ENCODE measurements around the gene TBL1X. TPM values are rescaled to one million over a fixed set of nuclear protein-coding genes. Genes with fewer than 3 reads are reported as not detected.

Gene TBL1X
- total RNA-seq, 1 experiment from 2014 or later: 31.9 TPM

DNA sequence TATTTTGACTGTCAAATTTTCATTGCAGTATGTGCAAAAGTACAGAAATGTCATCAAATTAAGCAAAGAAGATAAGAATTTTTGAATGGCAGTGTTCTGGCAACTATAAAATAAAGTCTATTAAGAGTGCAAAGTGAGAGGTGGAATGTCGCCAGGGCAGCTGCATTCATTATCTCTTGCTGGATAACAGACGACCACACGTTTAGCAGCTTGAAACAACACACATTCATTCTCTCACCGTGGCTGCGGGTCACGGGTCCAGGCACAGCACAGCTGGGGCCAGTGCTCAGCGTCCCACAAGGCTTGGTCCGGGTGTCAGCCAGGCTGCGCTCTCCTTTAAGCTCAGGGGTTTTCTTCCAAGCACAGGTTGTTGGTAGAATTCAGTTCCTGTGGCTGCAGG, 186.9 kb downstream of the TBL1X start:
- Histone ChIP-seq H3K36me3 (ENCODE audit: low read depth, low read length) (peaks cover 15% of the 10 kb centered on the region; the same call in 1 of the 2 replicates), H3K4me2 (ENCODE audit: low read length) (no peak overlapping the region), H3K79me2 (ENCODE audit: low read length) (0 out of 2 replicates have a peak, but pooled peaks cover 3% of the 10 kb centered on the region), H3K27ac (ENCODE audit: low read length) (no peak overlapping the region), H3K9me2 (replicated peaks; ENCODE audit: low read length) (no peaks in the 10 kb centered on the region), H3K4me3 (ENCODE audit: low read length) (no peak overlapping the region), H3F3A (ENCODE audit: low read length, unreplicated experiment) (no peaks in the 10 kb centered on the region), H4K20me1 (ENCODE audit: low read length) (no peaks in the 10 kb centered on the region), H3K9ac (ENCODE audit: low read length) (no peak overlapping the region), H2AFZ (ENCODE audit: low read length) (no peak overlapping the region), H3K9me3 (ENCODE audit: low read length) (no peaks in the 10 kb centered on the region), H3K27me3 (ENCODE audit: low read length) (no peaks in the 10 kb centered on the region), H3K4me1 (ENCODE audit: insufficient read depth, low read length) (peaks cover 7% of the 10 kb centered on the region)
- ChIA-PET CTCF (no interaction called here), POLR2A (ENCODE audit: unreplicated experiment) (no interaction called here)
- intact Hi-C loops (cut with micrococcal nuclease): no loop called here
- DNase-seq: no peak
- ATAC-seq: no peak
- BruUV-seq (replicated peaks): no TSS peak
- no peak for TF ChIP-seq EZH2 (IDR thresholded peaks at IDR 0.05; ENCODE audit: low read length, unreplicated experiment)
- no peak for TF ChIP-seq EZH2phosphoT487 (IDR thresholded peaks at IDR 0.05; ENCODE audit: borderline replicate concordance, low read length)

DNA sequence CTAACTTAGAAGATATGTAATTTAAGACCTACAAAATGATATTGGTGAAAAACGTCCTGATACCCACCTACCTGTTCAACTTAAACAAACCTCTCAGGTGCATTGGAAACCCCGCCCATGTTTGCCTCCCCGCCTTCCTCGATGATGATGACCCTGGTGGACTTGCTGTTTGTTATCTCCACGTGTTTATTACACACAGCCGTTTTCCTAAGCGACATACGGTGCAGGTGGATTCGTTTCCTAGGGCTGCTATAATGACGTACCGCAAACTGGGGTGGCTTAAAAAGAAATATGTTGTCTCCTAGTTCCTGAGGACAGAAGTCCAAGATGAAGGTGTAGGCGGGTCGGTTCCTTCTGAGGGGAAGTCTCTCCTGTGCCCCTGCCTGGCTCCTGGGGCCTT, 190.1 kb downstream of the TBL1X start:
- no TSS peak for BruUV-seq (replicated peaks)
- Histone ChIP-seq H2AFZ (ENCODE audit: low read length) (no peak overlapping the region), H3K9me2 (replicated peaks; ENCODE audit: low read length) (no peaks in the 10 kb centered on the region), H3K27me3 (ENCODE audit: low read length) (no peaks in the 10 kb centered on the region), H3K9me3 (ENCODE audit: low read length) (no peaks in the 10 kb centered on the region), H3K27ac (ENCODE audit: low read length) (no peak overlapping the region), H3K4me1 (ENCODE audit: insufficient read depth, low read length) (peaks cover 29% of the 10 kb centered on the region), H3K36me3 (ENCODE audit: low read depth, low read length) (peaks cover 22% of the 10 kb centered on the region), H3F3A (ENCODE audit: low read length, unreplicated experiment) (no peaks in the 10 kb centered on the region), H3K4me2 (ENCODE audit: low read length) (no peak overlapping the region), H4K20me1 (ENCODE audit: low read length) (no peaks in the 10 kb centered on the region), H3K4me3 (ENCODE audit: low read length) (no peak overlapping the region), H3K9ac (ENCODE audit: low read length) (no peak overlapping the region), H3K79me2 (ENCODE audit: low read length) (0 out of 2 replicates have a peak, but pooled peaks cover 3% of the 10 kb centered on the region)
- ChIA-PET POLR2A (ENCODE audit: unreplicated experiment) (no interaction called here), CTCF (no interaction called here)
- intact Hi-C loops (cut with micrococcal nuclease): no loop called here
- TF ChIP-seq, protein P1, sequence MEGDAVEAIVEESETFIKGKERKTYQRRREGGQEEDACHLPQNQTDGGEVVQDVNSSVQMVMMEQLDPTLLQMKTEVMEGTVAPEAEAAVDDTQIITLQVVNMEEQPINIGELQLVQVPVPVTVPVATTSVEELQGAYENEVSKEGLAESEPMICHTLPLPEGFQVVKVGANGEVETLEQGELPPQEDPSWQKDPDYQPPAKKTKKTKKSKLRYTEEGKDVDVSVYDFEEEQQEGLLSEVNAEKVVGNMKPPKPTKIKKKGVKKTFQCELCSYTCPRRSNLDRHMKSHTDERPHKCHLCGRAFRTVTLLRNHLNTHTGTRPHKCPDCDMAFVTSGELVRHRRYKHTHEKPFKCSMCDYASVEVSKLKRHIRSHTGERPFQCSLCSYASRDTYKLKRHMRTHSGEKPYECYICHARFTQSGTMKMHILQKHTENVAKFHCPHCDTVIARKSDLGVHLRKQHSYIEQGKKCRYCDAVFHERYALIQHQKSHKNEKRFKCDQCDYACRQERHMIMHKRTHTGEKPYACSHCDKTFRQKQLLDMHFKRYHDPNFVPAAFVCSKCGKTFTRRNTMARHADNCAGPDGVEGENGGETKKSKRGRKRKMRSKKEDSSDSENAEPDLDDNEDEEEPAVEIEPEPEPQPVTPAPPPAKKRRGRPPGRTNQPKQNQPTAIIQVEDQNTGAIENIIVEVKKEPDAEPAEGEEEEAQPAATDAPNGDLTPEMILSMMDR (conservative IDR thresholded peaks at IDR 0.05; ENCODE audit: low read depth, low read length): no peak
- TF ChIP-seq EZH2phosphoT487 (IDR thresholded peaks at IDR 0.05; ENCODE audit: borderline replicate concordance, low read length) (no peak), EZH2 (IDR thresholded peaks at IDR 0.05; ENCODE audit: low read length, unreplicated experiment) (no peak)
- DNase-seq (no peak), ATAC-seq (no peak)

DNA sequence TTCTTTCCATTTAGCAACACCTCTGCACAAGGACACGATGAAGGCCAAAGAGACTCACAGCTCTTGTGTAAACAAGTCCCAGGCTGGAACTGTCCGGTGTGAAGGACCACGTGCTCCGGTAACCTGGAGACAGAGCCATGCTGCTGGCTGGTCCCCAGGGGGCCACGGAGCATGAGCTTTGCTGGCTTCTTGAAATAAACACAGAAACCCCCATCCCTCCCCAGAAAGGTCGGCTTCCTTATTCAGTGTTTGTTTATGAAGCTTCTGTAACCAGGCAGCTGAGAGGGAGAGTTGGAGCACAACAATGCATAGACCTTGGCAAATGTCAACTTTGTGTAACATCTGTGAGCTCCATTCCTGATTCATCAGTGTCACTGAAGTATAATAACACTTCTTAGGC, 191.4 kb downstream of the TBL1X start:
- H3K4me3 ChIP-seq (ENCODE audit: low read length): no peak overlapping the region
- intact Hi-C loops (cut with micrococcal nuclease): no loop called here
- DNase-seq: peak; percentile 27
- H3K9me2 ChIP-seq (replicated peaks; ENCODE audit: low read length): no peaks in the 10 kb centered on the region
- H3K79me2 ChIP-seq (ENCODE audit: low read length): 0 out of 2 replicates have a peak, but pooled peaks cover 1% of the 10 kb centered on the region
- no peaks in the 10 kb centered on the region for H3F3A ChIP-seq (ENCODE audit: low read length, unreplicated experiment)
- peak overlapping the region; percentile 54 for H3K27ac ChIP-seq (ENCODE audit: low read length)
- no peaks in the 10 kb centered on the region for H4K20me1 ChIP-seq (ENCODE audit: low read length)
- no peaks in the 10 kb centered on the region for H3K27me3 ChIP-seq (ENCODE audit: low read length)
- H2AFZ ChIP-seq (ENCODE audit: low read length): no peak overlapping the region
- no peak overlapping the region for H3K4me2 ChIP-seq (ENCODE audit: low read length)
- no peak overlapping the region for H3K9ac ChIP-seq (ENCODE audit: low read length)
- H3K4me1 ChIP-seq (ENCODE audit: insufficient read depth, low read length): peaks cover 39% of the 10 kb centered on the region
- POLR2A ChIA-PET (ENCODE audit: unreplicated experiment): no interaction called here
- TF ChIP-seq, protein P1 (conservative IDR thresholded peaks at IDR 0.05; ENCODE audit: low read depth, low read length): no peak
- TF ChIP-seq EZH2 (IDR thresholded peaks at IDR 0.05; ENCODE audit: low read length, unreplicated experiment) (no peak), EZH2phosphoT487 (IDR thresholded peaks at IDR 0.05; ENCODE audit: borderline replicate concordance, low read length) (no peak)
- H3K36me3 ChIP-seq (ENCODE audit: low read depth, low read length): peaks cover 25% of the 10 kb centered on the region
- no TSS peak for BruUV-seq (replicated peaks)
- CTCF ChIA-PET: no interaction called here
- ATAC-seq: no peak
- no peaks in the 10 kb centered on the region for H3K9me3 ChIP-seq (ENCODE audit: low read length)
